ACHN (cell line): ENCODE results near the gene PARN.
"Not testable (repeated sequence)": the region's sequence is repeated elsewhere in the genome, so short reads cannot be mapped to it uniquely, and the experiment has no call there.

ENCODE experiments used
- DNase-seq: peaks from one replicate; pipeline ENCODE4 v3.0.0-alpha.2; 2015
- in situ Hi-C: cut with HindIII; loops from 2 replicates; pipeline ENCODE4 v1.10.0; 2017; ENCODE audit warnings: low sequenced_read_pairs, low pct_ligation_motif_present, low pct_unique_long_range_greater_than_20kb

The PARN gene

GRCh38 chr16:14400978-14401710 is 228.9 kb downstream of the PARN start:
- DNase-seq, in situ Hi-C loops: not testable (repeated sequence)

- no peak for DNase-seq
- in situ Hi-C loops, result no loop called here
Measured at GRCh38 chr16:14400285-14400977, 229.6 kb downstream of the PARN start.

GRCh38 chr16:14399378-14400284 is 230.4 kb downstream of the PARN start:
- peak; percentile 66 for DNase-seq
- in situ Hi-C loops, result no loop called here

GRCh38 chr16:14398014-14398717 is 231.9 kb downstream of the PARN start:
- in situ Hi-C loops, result no loop called here

GRCh38 chr16:14395710-14396304 is 234.3 kb downstream of the PARN start:
- in situ Hi-C loops, DNase-seq: not testable (repeated sequence)

More at GRCh38 chr16:14398014-14398717, 231.9 kb downstream of the PARN start:
- DNase-seq, result no peak

- no peak for DNase-seq
- in situ Hi-C loops, result no loop called here
Measured at GRCh38 chr16:14394834-14395233, 235.2 kb downstream of the PARN start.

GRCh38 chr16:14392960-14393359 is 237.1 kb downstream of the PARN start:
- no peak for DNase-seq
- in situ Hi-C loops, result no loop called here

GRCh38 chr16:14389359-14389758 is 240.7 kb downstream of the PARN start:
- DNase-seq, result no peak
- in situ Hi-C loops, result no loop called here

GRCh38 chr16:14388243-14388642 is 241.8 kb downstream of the PARN start:
- DNase-seq, result no peak
- in situ Hi-C loops, result no loop called here

- DNase-seq, result no peak
- in situ Hi-C loops, result no loop called here
Measured at GRCh38 chr16:14386115-14386514, 243.9 kb downstream of the PARN start.
